Activated CD4-positive, alpha-beta memory T cell treated with anti-CD3 and anti-CD28 coated beads for 36 hours (primary cell): ENCODE data around the gene TMPRSS3. TPM values are rescaled to one million over a fixed set of nuclear protein-coding genes. Genes with fewer than 3 reads are reported as not detected.
A peak's percentile ranks its signal among the peaks of the same experiment; 100 is the strongest.

Source experiments
- CTCF ChIA-PET: fragments of 350-600 bp; sonication (Branson Sonifier 250); formaldehyde crosslinking; loops from one replicate; lab custom pipeline; 2021; ENCODE audit warnings: antibody characterized with exemption, inconsistent platforms; lab: Charles Lee
- POLR2A ChIA-PET: fragments of 350-600 bp; sonication (Branson Sonifier 250); formaldehyde crosslinking; loops from one replicate; lab custom pipeline; 2021; ENCODE audit warnings: antibody characterized with exemption; lab: Charles Lee
- DNase-seq: peaks from one replicate; pipeline ENCODE4 v3.0.0-alpha.2; 2020
- H3K27ac Mint-ChIP-seq: one replicate; pipeline ENCODE4 v1.8.0; 2021; ENCODE audit warnings: mixed read lengths
- H3K27me3 Mint-ChIP-seq: one replicate; pipeline ENCODE4 v1.8.0; 2021; ENCODE audit warnings: mixed read lengths
- H3K36me3 Mint-ChIP-seq: one replicate; pipeline ENCODE4 v1.8.0; 2021; ENCODE audit warnings: mixed read lengths
- H3K4me1 Mint-ChIP-seq: one replicate; pipeline ENCODE4 v1.8.0; 2021; ENCODE audit warnings: low read depth, mixed read lengths
- H3K4me3 Mint-ChIP-seq: one replicate; pipeline ENCODE4 v1.8.0; 2021; ENCODE audit warnings: mild to moderate bottlenecking, mixed read lengths
- H3K9me3 Mint-ChIP-seq: one replicate; pipeline ENCODE4 v1.8.0; 2021; ENCODE audit warnings: mixed read lengths
- intact Hi-C: fragments of 100-400 bp; cut with micrococcal nuclease; formaldehyde crosslinking; loops from one replicate; pipeline ENCODE4 v1.15.1; 2023
- total RNA-seq, 2 experiments: library from RNA; stranded (reverse); gene quantifications; one replicate each; pipeline ENCODE4 v1.2.3, GENCODE V29; 2021

The TMPRSS3 gene
- total RNA-seq, 2 experiments from 2014 or later = 47.6 to 49.8 TPM

- H3K36me3 Mint-ChIP-seq = no peaks in the 10 kb centered on the region
- H3K27ac Mint-ChIP-seq = no peak overlapping the region
- no peaks in the 10 kb centered on the region for H3K27me3 Mint-ChIP-seq
- H3K4me3 Mint-ChIP-seq = no peak overlapping the region
- POLR2A ChIA-PET = no interaction called here
- H3K4me1 Mint-ChIP-seq = no peaks in the 10 kb centered on the region
- H3K9me3 Mint-ChIP-seq = peaks cover 3% of the 10 kb centered on the region
- DNase-seq = no peak
- intact Hi-C loops = no loop called here
- CTCF ChIA-PET = interaction anchor here (1.6 kb wide), 1 partner anchor 11 kb away, joined by 9 read pairs; no protein-coding TSS in a partner anchor
Observed at GRCh38 chr21:42348762-42349161, 47.1 kb downstream of the TMPRSS3 start.

DNA sequence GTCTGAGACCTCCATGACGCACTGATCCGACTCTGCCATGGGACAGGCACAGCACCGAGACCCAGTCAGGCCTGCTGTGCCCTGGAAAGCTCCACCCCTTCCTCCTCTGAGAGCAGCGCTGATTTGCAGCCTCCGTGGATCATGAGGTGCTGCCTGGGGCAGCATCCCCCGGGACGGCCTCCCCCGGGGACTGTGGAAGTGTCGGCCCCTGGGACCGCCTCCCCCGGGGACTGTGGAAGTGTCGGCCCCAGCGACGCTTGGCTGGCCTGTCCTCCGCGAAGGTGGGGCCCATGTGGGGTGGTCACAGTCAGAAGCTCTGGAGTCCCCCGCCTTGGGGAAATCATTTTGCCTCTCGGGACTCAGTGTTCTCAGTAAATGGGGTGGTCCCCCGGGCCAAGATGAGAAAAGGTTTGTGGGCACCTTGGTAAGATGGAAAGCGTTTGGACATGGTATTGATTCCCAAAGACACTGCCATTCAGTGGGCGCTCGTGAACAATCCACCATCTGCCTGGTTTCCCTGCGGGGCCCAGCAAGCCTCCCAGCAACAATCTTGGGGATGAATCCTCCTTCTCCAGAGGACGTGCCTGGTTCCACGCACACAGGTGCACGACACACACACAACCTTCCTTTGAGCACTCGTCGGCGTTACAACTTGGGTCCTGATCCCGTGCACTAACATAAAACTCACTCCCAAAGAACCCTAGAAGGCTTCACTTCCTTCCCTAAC is 48.1 kb downstream of the TMPRSS3 start:
- POLR2A ChIA-PET = no interaction called here
- intact Hi-C loops = no loop called here
- Mint-ChIP-seq H3K27me3 (no peaks in the 10 kb centered on the region), H3K4me1 (no peaks in the 10 kb centered on the region), H3K36me3 (no peaks in the 10 kb centered on the region), H3K9me3 (no peaks in the 10 kb centered on the region), H3K27ac (no peak overlapping the region), H3K4me3 (no peak overlapping the region)
- no peak for DNase-seq
- CTCF ChIA-PET = interaction anchor here (1.6 kb wide), 1 partner anchor 10 kb away, joined by 9 read pairs; no protein-coding TSS in a partner anchor

GRCh38 chr21:42346866-42347600 is 48.8 kb downstream of the TMPRSS3 start:
- no peak for DNase-seq
- POLR2A ChIA-PET = interaction anchor here (0.6 kb wide), 1 partner anchor 793 kb away, joined by 5 read pairs; no protein-coding TSS in a partner anchor
- H3K4me1 Mint-ChIP-seq = no peaks in the 10 kb centered on the region
- CTCF ChIA-PET = interaction anchor here (0.7 kb wide), 1 partner anchor 9 kb away, joined by 3 read pairs; no protein-coding TSS in a partner anchor
- no peaks in the 10 kb centered on the region for H3K9me3 Mint-ChIP-seq
- no peaks in the 10 kb centered on the region for H3K27me3 Mint-ChIP-seq
- H3K27ac Mint-ChIP-seq = no peak overlapping the region
- no peak overlapping the region for H3K4me3 Mint-ChIP-seq
- H3K36me3 Mint-ChIP-seq = no peaks in the 10 kb centered on the region
- intact Hi-C loops = no loop called here

GRCh38 chr21:42346441-42346840 is 49.4 kb downstream of the TMPRSS3 start:
- H3K9me3 Mint-ChIP-seq = no peaks in the 10 kb centered on the region
- CTCF ChIA-PET = interaction anchor here (0.7 kb wide), 1 partner anchor 9 kb away, joined by 3 read pairs; no protein-coding TSS in a partner anchor
- intact Hi-C loops = no loop called here
- no peaks in the 10 kb centered on the region for H3K4me1 Mint-ChIP-seq
- no peak for DNase-seq
- POLR2A ChIA-PET = interaction anchor here (0.6 kb wide), 1 partner anchor 792 kb away, joined by 5 read pairs; no protein-coding TSS in a partner anchor
- H3K27ac Mint-ChIP-seq = no peak overlapping the region
- no peaks in the 10 kb centered on the region for H3K36me3 Mint-ChIP-seq
- H3K4me3 Mint-ChIP-seq = no peak overlapping the region
- no peaks in the 10 kb centered on the region for H3K27me3 Mint-ChIP-seq

GRCh38 chr21:42344631-42345030 is 51.2 kb downstream of the TMPRSS3 start:
- CTCF ChIA-PET = no interaction called here

GRCh38 chr21:42343963-42344510 is 51.8 kb downstream of the TMPRSS3 start:
- H3K4me3 Mint-ChIP-seq = no peak overlapping the region
- H3K27ac Mint-ChIP-seq = no peak overlapping the region
- H3K36me3 Mint-ChIP-seq = no peaks in the 10 kb centered on the region
- no peak for DNase-seq
- POLR2A ChIA-PET = no interaction called here
- H3K9me3 Mint-ChIP-seq = no peaks in the 10 kb centered on the region
- H3K4me1 Mint-ChIP-seq = peaks cover 6% of the 10 kb centered on the region
- intact Hi-C loops = no loop called here
- CTCF ChIA-PET = no interaction called here
- H3K27me3 Mint-ChIP-seq = no peaks in the 10 kb centered on the region

More at GRCh38 chr21:42344631-42345030, 51.2 kb downstream of the TMPRSS3 start:
- no peaks in the 10 kb centered on the region for H3K27me3 Mint-ChIP-seq
- no peaks in the 10 kb centered on the region for H3K36me3 Mint-ChIP-seq
- H3K4me1 Mint-ChIP-seq = peaks cover under 1% of the 10 kb centered on the region
- no peaks in the 10 kb centered on the region for H3K9me3 Mint-ChIP-seq
- DNase-seq = no peak
- H3K27ac Mint-ChIP-seq = no peak overlapping the region
- POLR2A ChIA-PET = no interaction called here
- intact Hi-C loops = no loop called here
- no peak overlapping the region for H3K4me3 Mint-ChIP-seq

GRCh38 chr21:42343556-42343955 is 52.3 kb downstream of the TMPRSS3 start:
- ChIA-PET CTCF (interaction anchor here (0.6 kb wide), 1 partner anchor 533 kb away, joined by 3 read pairs; no protein-coding TSS in a partner anchor), POLR2A (no interaction called here)
- no peak overlapping the region for H3K27ac Mint-ChIP-seq
- intact Hi-C loops = no loop called here
- DNase-seq = no peak
- H3K4me3 Mint-ChIP-seq = no peak overlapping the region
- peaks cover 11% of the 10 kb centered on the region for H3K4me1 Mint-ChIP-seq
- no peaks in the 10 kb centered on the region for H3K27me3 Mint-ChIP-seq
- no peaks in the 10 kb centered on the region for H3K9me3 Mint-ChIP-seq
- no peaks in the 10 kb centered on the region for H3K36me3 Mint-ChIP-seq

DNA sequence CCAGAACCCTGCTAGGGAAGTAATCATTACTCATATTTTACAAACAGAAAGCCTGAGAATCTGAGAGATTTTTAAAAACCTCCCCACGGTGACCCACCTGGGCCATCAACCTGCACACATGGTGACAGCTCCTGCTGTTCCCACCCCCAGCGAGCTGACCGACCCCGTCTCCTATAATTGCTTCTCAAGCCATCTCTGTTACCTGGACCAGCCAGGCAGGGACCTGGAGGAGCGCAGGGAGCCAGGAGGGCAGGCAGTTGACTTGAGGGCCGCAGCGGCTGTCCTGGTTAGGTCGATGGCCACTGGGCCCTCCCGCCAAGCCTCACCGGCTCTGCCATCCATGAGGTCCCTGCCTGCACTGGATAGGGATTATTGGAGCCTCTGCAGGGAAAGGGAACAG is 52.8 kb downstream of the TMPRSS3 start:
- Mint-ChIP-seq H3K27me3 (no peaks in the 10 kb centered on the region), H3K36me3 (no peaks in the 10 kb centered on the region), H3K27ac (no peak overlapping the region), H3K4me3 (no peak overlapping the region), H3K4me1 (peaks cover 15% of the 10 kb centered on the region), H3K9me3 (no peaks in the 10 kb centered on the region)
- POLR2A ChIA-PET = no interaction called here
- CTCF ChIA-PET = interaction anchor here (0.6 to 1.2 kb wide), 2 partner anchors 25 to 533 kb away, joined by 3 read pairs; no protein-coding TSS in a partner anchor
- intact Hi-C loops = no loop called here
- no peak for DNase-seq

- Mint-ChIP-seq H3K4me3 (no peak overlapping the region), H3K27me3 (peaks cover 4% of the 10 kb centered on the region), H3K36me3 (no peaks in the 10 kb centered on the region), H3K4me1 (peaks cover 23% of the 10 kb centered on the region), H3K27ac (no peak overlapping the region), H3K9me3 (no peaks in the 10 kb centered on the region)
- intact Hi-C loops = no loop called here
- CTCF ChIA-PET = interaction anchor here (1.2 kb wide), 1 partner anchor 26 kb away, joined by 3 read pairs; no protein-coding TSS in a partner anchor
- DNase-seq = peak; percentile 22
- POLR2A ChIA-PET = no interaction called here
Observed at GRCh38 chr21:42341776-42342542, 53.9 kb downstream of the TMPRSS3 start.

DNA sequence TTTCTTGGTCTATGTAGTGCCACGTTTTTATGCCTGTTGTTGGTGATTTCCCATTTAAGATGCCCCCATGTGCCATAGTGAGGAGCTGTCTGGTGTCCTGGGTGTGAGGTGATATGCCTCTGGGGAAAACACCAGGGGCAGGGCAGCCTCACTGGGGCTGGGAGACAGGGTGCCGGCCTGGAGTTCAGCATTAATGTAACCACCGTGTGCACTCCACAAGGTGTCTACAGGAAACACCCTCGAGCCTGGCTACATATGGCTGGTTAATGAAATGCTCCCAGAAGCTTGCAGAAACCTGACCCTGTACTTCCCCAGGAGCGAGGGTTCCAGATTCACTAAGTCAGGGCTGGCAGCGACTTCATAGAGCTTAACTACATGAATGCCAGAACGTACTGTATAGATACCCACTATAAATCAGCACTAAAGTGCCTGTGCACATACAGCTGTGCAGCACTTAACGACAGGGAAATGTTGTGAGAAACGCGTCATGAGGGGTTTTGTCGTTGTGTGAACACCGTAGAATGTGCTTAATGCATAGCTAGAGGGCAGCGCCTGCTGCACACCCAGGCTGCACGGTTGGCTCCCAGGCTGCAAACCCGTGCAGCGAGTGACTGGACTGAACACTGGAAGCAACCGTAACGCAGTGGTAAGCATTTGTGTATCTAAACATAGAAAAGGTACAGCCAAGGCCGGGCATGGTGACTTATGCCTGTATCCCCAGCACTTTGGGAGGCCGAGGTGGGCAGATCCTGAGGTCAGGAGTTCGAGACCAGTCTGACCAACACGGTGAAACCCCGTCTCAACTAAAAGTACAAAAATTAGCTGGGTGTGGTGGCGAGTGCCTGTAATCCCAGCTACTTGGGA is 55.4 kb downstream of the TMPRSS3 start:
- Mint-ChIP-seq H3K36me3 (no peaks in the 10 kb centered on the region), H3K4me3 (no peak overlapping the region), H3K4me1 (peaks cover 23% of the 10 kb centered on the region), H3K9me3 (no peaks in the 10 kb centered on the region), H3K27ac (no peak overlapping the region), H3K27me3 (peaks cover 7% of the 10 kb centered on the region)
- DNase-seq = no peak
- ChIA-PET CTCF (interaction anchor here (0.5 to 4.7 kb wide), 6 partner anchors 31 to 228 kb away, joined by 3 to 32 read pairs (median 3); no protein-coding TSS in a partner anchor), POLR2A (interaction anchor here (1.7 kb wide), 1 partner anchor 34 kb away, joined by 6 read pairs; no protein-coding TSS in a partner anchor)
- intact Hi-C loops = no loop called here
